Measurements from ENCODE around the gene CD200R1L. TPM values are rescaled to one million over a fixed set of nuclear protein-coding genes. Genes with fewer than 3 reads are reported as not detected.

CD200R1L gene
- total RNA-seq, 1 donor from 2014 or later, result not detected

- Mint-ChIP-seq H3K4me3 (no peak overlapping the region), H3K4me1 (ENCODE audit: unreplicated experiment) (peaks cover 12% of the 10 kb centered on the region), H3K9me3 (peaks cover 3% of the 10 kb centered on the region), H3K27me3 (no peaks in the 10 kb centered on the region), H3K27ac (no peak overlapping the region), H3K36me3 (no peaks in the 10 kb centered on the region)
- TF ChIP-seq CTCF (conservative IDR thresholded peaks at IDR 0.05), result no peak
- DNase-seq (ENCODE audit: extremely low spot score, unreplicated experiment), result no peak
Measured at GRCh38 chr3:112776000-112776399, 70.7 kb downstream of the CD200R1L start.

GRCh38 chr3:112775011-112775742, 71.5 kb downstream of the CD200R1L start:
- Mint-ChIP-seq H3K27me3 (no peaks in the 10 kb centered on the region), H3K9me3 (peaks cover 3% of the 10 kb centered on the region), H3K4me3 (no peak overlapping the region), H3K4me1 (ENCODE audit: unreplicated experiment) (peaks cover 12% of the 10 kb centered on the region), H3K27ac (no peak overlapping the region), H3K36me3 (no peaks in the 10 kb centered on the region)
- TF ChIP-seq CTCF (conservative IDR thresholded peaks at IDR 0.05), result no peak
- no peak for DNase-seq (ENCODE audit: extremely low spot score, unreplicated experiment)

- Mint-ChIP-seq H3K4me1 (ENCODE audit: unreplicated experiment) (peaks cover 12% of the 10 kb centered on the region), H3K27ac (no peak overlapping the region), H3K36me3 (no peaks in the 10 kb centered on the region), H3K9me3 (peaks cover 3% of the 10 kb centered on the region), H3K4me3 (no peak overlapping the region), H3K27me3 (no peaks in the 10 kb centered on the region)
- no peak for TF ChIP-seq CTCF (conservative IDR thresholded peaks at IDR 0.05)
- DNase-seq (ENCODE audit: extremely low spot score, unreplicated experiment), result no peak
Measured at GRCh38 chr3:112774293-112774926, 72.3 kb downstream of the CD200R1L start.

GRCh38 chr3:112773864-112774263, 72.8 kb downstream of the CD200R1L start:
- no peak for DNase-seq (ENCODE audit: extremely low spot score, unreplicated experiment)
- H3K27ac Mint-ChIP-seq, result no peak overlapping the region
- no peak overlapping the region for H3K4me3 Mint-ChIP-seq
- H3K9me3 Mint-ChIP-seq, result peaks cover 3% of the 10 kb centered on the region
- H3K36me3 Mint-ChIP-seq, result no peaks in the 10 kb centered on the region
- no peak for TF ChIP-seq CTCF (conservative IDR thresholded peaks at IDR 0.05)
- H3K27me3 Mint-ChIP-seq, result no peaks in the 10 kb centered on the region
- peaks cover 12% of the 10 kb centered on the region for H3K4me1 Mint-ChIP-seq (ENCODE audit: unreplicated experiment)

GRCh38 chr3:112770951-112771350, 75.7 kb downstream of the CD200R1L start:
- peaks cover under 1% of the 10 kb centered on the region for H3K9me3 Mint-ChIP-seq
- H3K36me3 Mint-ChIP-seq, result no peaks in the 10 kb centered on the region
- H3K27ac Mint-ChIP-seq, result no peak overlapping the region
- H3K4me1 Mint-ChIP-seq (ENCODE audit: unreplicated experiment), result peaks cover 8% of the 10 kb centered on the region
- H3K27me3 Mint-ChIP-seq, result no peaks in the 10 kb centered on the region
- DNase-seq (ENCODE audit: extremely low spot score, unreplicated experiment), result no peak
- no peak for TF ChIP-seq CTCF (conservative IDR thresholded peaks at IDR 0.05)
- H3K4me3 Mint-ChIP-seq, result no peak overlapping the region
